Measurements from ENCODE around the gene GAGE1. TPM values are rescaled to one million over a fixed set of nuclear protein-coding genes. Genes with fewer than 3 reads are reported as not detected.

Gene GAGE1
- total RNA-seq, 4 donors from 2014 or later: not detected

GRCh38 chrX:49610718-49611310 is 12.0 kb downstream of the GAGE1 start:
- WGBS, 2 donors: 42 to 63% methylated on average over 7 of the region's 7 CpGs
- intact Hi-C loops (cut with DNase I): no loop called here
- TF ChIP-seq CTCF (IDR thresholded peaks at IDR 0.05) (no peak), POLR2A (IDR thresholded peaks at IDR 0.05) (no peak)
- Histone ChIP-seq H3K27ac (no peak overlapping the region), H3K4me3 (replicated peaks in 1 of 3) (no peak overlapping the region), H3K36me3 (no peaks in the 10 kb centered on the region), H3K27me3 (no peaks in the 10 kb centered on the region), H3K4me1 (no peaks in the 10 kb centered on the region), H3K9me3 (no peaks in the 10 kb centered on the region)
- no peak for DNase-seq

DNA sequence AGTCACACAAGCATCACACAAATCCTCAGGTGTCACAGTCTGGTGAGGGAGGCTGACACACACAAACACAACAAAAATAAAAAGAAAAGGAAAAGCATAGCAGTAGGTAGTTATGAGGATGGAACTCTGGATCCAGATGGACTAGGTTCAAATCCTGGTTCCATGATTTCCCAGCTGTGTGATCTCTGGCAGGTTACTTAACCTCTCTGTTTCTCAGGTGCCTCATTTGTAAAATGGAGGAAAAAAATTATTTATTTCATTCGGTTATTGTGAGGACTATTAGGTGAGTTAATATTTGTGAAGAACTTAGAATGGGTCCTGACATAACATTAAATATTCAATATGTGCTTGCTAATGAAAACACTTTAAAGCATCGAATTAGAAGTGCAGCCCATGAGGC is 19.8 kb downstream of the GAGE1 start:
- Histone ChIP-seq H3K4me1 (no peaks in the 10 kb centered on the region), H3K9me3 (no peaks in the 10 kb centered on the region), H3K4me3 (replicated peaks in 1 of 3) (no peak overlapping the region), H3K27ac (no peak overlapping the region), H3K27me3 (no peaks in the 10 kb centered on the region), H3K36me3 (no peaks in the 10 kb centered on the region)
- DNase-seq: no peak
- WGBS, 2 donors: 83 to 93% methylated on average over 2 of the region's 2 CpGs
- TF ChIP-seq CTCF (IDR thresholded peaks at IDR 0.05) (no peak), POLR2A (IDR thresholded peaks at IDR 0.05) (no peak)
- intact Hi-C loops (cut with DNase I): no loop called here

- H3K4me1 ChIP-seq: no peaks in the 10 kb centered on the region
- peak in 1 of 2 donors; percentile 3 for DNase-seq
- intact Hi-C loops (cut with DNase I): no loop called here
- no peaks in the 10 kb centered on the region for H3K9me3 ChIP-seq
- WGBS, 2 donors: 76 to 86% methylated on average over 31 to 32 of the region's 33 CpGs
- H3K36me3 ChIP-seq: no peaks in the 10 kb centered on the region
- H3K27ac ChIP-seq: no peak overlapping the region
- H3K27me3 ChIP-seq: no peaks in the 10 kb centered on the region
- no peak overlapping the region for H3K4me3 ChIP-seq (replicated peaks in 1 of 3)
- TF ChIP-seq POLR2A (IDR thresholded peaks at IDR 0.05) (no peak), CTCF (IDR thresholded peaks at IDR 0.05) (peak in 1 of 6 experiments; percentile 21)
Measured at GRCh38 chrX:49627086-49627777, 28.4 kb downstream of the GAGE1 start.

GRCh38 chrX:49644991-49645637 is 46.3 kb downstream of the GAGE1 start:
- WGBS, 2 donors: 73 to 94% methylated on average over 2 to 3 of the region's 8 CpGs
- no peak for DNase-seq
- H3K4me3 ChIP-seq (replicated peaks in 1 of 3): no peak overlapping the region
- no peaks in the 10 kb centered on the region for H3K9me3 ChIP-seq
- no peaks in the 10 kb centered on the region for H3K36me3 ChIP-seq
- intact Hi-C loops (cut with DNase I): no loop called here
- no peaks in the 10 kb centered on the region for H3K4me1 ChIP-seq
- no peak for TF ChIP-seq CTCF (IDR thresholded peaks at IDR 0.05)
- no peaks in the 10 kb centered on the region for H3K27me3 ChIP-seq
- no peak overlapping the region for H3K27ac ChIP-seq

GRCh38 chrX:49656533-49656932 is 57.7 kb downstream of the GAGE1 start:
- Histone ChIP-seq H3K27ac (no peak overlapping the region), H3K36me3 (no peaks in the 10 kb centered on the region), H3K4me3 (replicated peaks in 1 of 3) (no peak overlapping the region), H3K4me1 (no peaks in the 10 kb centered on the region), H3K9me3 (no peaks in the 10 kb centered on the region), H3K27me3 (no peaks in the 10 kb centered on the region)
- no peak for TF ChIP-seq POLR2A (IDR thresholded peaks at IDR 0.05)
- TF ChIP-seq CTCF (IDR thresholded peaks at IDR 0.05): no peak
- intact Hi-C loops (cut with DNase I): no loop called here
- 66 to 68% methylated on average over 3 of the region's 3 CpGs for WGBS, 2 donors
- no peak for DNase-seq

All from thyroid gland (tissue), 4 donors.